Forelimb muscle (tissue), 1 donor: ENCODE results near the gene SLC10A7. TPM values are rescaled to one million over a fixed set of nuclear protein-coding genes. Genes with fewer than 3 reads are reported as not detected.

Experiments
- DNase-seq: peaks from one replicate; pipeline ENCODE4 v3.0.0-alpha.2; 2013; ENCODE audit warnings: low read depth
- polyA plus RNA-seq: library from polyadenylated mRNA; unstranded; fragments of 120-200 nt; gene quantifications from one replicate; pipeline ENCODE4 v1.2.1, GENCODE V29; 2013; ENCODE audit not compliant: insufficient read length

SLC10A7 gene
- polyA plus RNA-seq, 1 donor: 6.6 TPM

- DNase-seq: no peak
These were observed 26.5 kb downstream of the SLC10A7 start for GRCh38 chr4:146495269-146495668.

- DNase-seq: no peak
These were observed 27.6 kb downstream of the SLC10A7 start for GRCh38 chr4:146494143-146494542.

GRCh38 chr4:146490106-146490505 is 31.6 kb downstream of the SLC10A7 start:
- DNase-seq: no peak

DNA sequence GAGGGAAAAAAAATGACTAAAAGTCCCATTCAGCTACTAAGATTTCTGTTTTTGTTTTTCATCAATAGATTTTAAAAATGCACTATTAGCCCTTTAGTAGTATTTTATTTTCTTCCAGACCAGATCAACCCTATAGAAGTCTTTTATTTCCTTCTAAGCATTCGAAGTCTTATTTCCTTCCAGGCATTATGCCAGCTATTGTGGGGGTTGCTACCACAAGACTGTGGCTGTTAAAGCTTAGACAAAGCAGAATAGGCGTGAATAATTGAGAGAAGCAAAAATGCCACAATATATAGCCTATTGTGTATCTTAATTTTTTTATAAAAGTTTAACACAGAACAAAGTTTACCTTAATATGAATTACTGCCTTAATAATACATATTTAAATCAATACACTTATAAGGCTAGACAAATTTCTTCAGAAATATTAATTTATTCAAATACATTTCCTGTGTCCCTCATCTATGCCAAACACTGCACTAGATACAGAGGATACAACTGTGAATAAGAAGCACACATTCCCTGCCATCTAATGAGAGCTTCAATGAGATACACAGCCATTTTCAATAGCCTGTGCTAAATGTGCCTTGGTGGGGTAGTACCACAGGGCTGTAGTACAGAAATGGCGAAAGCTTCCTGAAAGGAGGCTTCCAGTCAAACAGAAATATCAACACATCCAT is 33.1 kb downstream of the SLC10A7 start:
- no peak for DNase-seq

DNA sequence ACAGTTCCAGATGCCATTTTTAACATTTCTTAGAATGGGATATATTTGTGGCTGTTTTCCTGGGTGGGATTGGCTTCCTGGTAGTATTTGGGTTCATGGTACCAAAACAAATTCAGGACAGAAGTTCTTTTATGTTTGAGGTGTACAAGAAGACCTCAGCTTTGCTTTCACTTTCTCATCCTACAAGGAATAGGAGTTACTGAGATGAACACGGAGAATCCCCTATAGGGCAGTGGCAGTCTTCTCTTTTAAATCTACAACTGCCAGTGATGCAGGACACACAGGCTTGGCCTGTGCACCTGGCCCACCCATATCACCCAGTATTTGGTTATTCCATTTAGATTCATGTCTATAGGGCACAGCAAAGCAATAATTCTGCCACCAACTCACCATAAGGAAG is 35.2 kb downstream of the SLC10A7 start:
- no peak for DNase-seq

DNA sequence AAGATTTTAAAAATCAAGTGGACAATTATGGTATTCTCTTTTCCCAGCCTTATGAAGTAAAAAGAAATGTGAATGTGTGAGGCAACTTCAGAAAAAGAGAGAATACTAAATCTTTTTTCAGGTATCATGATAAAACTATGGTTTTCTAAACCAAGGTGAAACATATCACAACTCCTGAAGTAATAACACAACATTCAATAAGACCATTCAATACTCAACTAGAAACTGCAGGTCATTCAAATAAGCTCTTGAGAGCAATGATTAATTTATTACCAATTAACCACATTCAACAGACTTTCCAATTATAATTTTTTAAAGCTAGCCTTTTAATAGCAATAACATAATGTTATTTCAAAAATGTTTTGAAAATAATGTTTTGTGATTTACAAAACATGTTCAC is 35.8 kb downstream of the SLC10A7 start:
- no peak for DNase-seq

DNA sequence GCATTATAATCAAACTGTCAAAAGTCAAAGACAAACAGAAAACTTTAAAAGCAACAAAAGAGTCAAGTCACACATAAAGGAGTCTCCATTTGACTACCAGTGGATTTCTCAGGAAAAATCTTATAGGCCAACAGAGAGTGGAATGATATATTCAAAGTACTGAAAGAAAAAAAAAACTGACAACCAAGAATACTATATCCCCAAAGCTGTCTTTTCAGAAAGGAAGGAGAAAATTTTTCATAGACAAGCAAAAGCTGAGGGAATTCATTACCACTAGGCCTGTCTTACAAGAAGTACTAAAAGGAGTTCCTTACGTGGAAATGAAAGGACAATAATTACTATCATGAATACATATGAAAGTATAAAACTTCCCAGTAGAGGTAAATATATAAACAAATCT is 39.0 kb downstream of the SLC10A7 start:
- no peak for DNase-seq

DNA sequence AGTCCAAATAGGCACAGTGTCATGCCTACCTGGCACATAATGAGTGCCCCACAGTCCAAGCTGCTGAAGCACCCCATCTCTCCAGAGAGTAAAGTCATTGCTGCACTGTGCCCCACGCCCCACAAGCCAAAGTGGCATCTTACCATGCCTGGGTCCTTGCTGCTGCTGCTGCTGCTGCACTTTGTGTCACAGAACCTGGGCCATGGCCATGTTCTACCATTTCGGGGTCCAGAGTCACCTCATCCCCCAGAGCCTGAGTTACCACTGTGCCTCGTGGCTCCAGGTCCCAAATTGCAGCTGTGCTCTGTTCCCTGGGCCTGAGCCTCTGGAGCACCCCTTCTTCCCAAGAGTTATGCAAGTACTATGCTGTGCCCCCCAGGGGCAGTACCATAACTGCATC is 40.5 kb downstream of the SLC10A7 start:
- DNase-seq: no peak

DNA sequence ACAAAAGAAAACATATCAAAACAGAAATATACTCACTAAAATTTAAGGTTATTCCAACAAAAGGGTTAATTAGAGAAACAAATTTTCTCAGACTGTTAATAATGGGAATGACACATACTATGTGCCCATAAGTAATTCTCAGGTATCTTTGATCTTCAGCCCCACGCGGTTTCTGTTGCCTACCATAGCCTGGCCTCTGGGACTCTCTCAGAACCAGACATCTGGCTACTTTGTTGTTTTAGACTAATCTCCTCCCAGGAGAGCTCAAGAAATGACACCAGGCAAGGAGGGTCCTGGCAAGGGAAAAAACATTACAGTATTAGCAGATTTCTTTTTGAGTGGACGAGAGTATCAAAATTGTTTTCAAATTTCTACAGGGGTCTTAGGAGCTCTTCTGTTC is 43.7 kb downstream of the SLC10A7 start:
- DNase-seq: no peak

DNA sequence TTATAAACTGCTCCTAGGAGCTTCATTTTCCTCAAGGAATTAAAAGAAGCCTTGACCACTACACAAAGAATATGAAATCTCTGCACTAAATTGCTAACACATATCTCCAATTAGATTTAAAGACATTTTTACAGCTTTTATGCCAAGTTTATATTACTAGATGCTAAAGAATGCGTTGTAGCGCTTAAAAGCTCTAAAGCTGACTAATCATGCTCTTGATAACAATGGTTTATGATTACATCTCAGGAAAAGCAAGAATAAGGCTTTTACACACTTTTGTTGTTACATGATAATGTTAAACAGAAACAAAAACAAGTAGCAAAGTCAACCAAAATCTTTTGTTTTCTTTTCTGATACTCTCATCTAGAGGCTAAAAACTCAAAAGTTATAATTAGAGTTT is 44.7 kb downstream of the SLC10A7 start:
- DNase-seq: no peak

- DNase-seq: no peak
These were observed 49.3 kb downstream of the SLC10A7 start for GRCh38 chr4:146472404-146472803.

GRCh38 chr4:146470604-146471003 is 51.1 kb downstream of the SLC10A7 start:
- DNase-seq: no peak

GRCh38 chr4:146469022-146469421 is 52.7 kb downstream of the SLC10A7 start:
- DNase-seq: no peak

DNA sequence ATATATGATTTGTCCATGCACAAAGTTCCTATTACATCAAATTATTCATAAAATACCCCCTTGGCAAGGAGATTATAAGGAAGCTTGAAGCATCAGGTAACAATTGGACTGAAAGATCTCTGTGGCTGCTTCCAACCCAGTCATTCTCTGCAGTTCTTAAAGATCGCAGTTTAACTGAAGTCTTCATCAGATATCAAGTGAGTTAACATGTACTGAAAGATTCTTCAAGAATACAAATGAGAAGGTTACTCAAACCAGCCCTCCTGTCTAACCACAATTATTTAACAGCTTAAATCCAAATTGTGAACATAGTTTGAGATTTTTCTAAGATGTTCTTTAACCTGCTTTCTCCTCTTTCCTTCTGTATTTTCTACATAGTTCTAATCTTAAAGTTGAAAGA is 56.1 kb downstream of the SLC10A7 start:
- DNase-seq: no peak

DNA sequence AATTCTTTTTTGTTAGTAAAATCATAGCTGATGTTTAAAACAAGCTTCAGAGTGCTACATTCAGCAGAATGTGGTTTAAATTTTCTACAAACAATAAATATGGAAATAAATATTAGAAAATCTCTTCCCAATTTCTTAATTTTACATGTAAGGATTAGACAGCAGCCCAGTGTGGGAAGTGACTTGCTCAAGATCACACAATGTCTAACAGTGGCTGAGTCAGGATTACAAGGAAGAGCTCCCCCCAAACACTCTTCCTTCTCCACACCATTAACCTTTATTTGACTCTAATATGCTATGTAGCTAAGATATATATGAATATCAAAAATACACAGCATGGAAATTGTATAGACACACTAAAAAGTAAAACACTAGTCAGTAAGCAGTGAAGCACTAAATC is 59.5 kb downstream of the SLC10A7 start:
- no peak for DNase-seq

GRCh38 chr4:146458594-146458993 is 63.1 kb downstream of the SLC10A7 start:
- DNase-seq: no peak

GRCh38 chr4:146456681-146457080 is 65.1 kb downstream of the SLC10A7 start:
- DNase-seq: no peak

- no peak for DNase-seq
These were observed 68.4 kb downstream of the SLC10A7 start for GRCh38 chr4:146453181-146453807.

- DNase-seq: no peak
These were observed 71.2 kb downstream of the SLC10A7 start for GRCh38 chr4:146450524-146450923.

DNA sequence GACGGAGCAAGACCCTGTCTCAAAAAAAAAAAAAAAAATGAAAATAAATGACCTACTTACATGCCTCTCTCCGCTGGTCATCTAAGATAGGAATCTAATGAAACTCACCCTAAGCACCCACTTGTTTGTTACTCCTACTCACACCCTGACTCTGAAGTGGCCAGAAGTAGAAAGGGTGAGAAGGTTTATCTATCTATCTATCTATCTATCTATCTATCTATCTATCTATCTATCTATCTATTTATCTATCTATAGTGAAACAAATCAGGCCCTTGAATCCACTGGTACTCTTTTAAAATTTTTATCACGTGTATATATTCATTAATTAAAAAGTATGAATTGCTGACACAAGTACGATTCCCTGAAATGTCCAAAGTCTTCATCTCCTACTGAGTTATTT is 75.2 kb downstream of the SLC10A7 start:
- no peak for DNase-seq

DNA sequence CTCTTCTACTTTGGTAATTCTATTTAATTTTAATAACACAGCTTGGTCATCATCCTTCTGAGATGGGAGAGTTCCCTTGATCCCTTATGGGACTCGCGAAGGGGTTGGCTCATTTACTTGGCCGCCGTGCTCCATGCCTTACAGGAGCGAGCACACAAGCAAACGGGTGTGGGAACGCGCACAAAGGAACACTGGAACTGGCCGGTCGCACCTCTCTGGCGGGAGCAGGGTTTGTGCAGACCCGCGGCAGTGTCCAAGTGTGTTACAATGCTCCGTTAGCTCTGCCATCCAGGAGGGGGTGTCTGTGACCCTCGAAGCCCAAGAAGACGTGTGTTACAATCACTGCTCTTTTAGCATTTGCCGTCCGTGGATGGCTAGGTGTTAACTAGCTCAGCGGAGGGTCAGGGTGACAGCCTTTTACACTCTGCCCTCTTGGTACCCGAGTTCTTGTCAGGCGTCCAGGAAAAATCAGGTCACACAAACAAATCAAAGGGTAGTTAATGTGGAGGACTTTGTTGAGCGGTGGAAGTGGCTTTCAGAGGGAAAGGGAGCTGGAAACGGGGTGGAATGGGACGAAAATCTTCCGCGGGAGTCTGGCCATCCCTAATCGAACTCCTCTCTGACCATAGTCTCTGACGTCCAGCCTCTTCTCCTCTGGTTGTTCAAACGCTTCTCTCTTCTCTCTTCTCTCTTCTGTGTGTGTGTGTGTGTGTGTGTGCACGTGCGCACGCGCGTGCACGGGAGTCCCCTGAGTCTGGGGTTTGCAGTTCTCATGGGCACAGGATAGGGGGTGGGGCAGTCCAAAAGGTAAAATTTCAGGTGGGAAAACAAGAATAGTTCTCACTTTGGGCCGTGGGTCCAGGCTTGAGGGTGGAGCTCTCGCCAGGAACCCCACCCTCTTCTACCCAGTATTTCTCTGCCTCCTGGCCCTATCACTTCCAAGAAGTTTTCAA is 76.3 kb downstream of the SLC10A7 start:
- DNase-seq: no peak

DNA sequence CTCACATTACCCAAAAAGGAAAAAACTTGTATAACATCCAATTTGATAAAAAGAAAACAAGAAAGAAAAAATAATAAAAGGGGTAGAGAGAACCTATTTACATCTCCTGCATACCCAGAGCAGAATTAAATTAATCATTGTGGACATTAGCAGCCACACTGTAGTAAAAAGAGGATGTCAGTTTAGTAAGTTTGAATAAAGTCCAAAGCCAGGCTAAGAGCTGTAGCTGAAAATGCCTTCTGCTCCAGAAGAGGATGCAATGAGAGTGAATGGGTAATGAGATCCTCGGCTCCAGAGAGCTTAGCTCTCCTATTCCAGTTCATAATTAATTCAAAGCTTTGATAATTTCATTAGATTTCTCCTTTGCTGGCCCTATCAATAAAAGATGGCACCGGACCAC is 78.2 kb downstream of the SLC10A7 start:
- no peak for DNase-seq

- no peak for DNase-seq
These were observed 78.9 kb downstream of the SLC10A7 start for GRCh38 chr4:146442801-146443200.
